ENCODE results near the gene CCDC188. TPM values are rescaled to one million over a fixed set of nuclear protein-coding genes. Genes with fewer than 3 reads are reported as not detected.

The CCDC188 gene
- total RNA-seq, 1 donor from 2014 or later, result not detected

GRCh38 chr22:20135806-20136602 is 14.9 kb downstream of the CCDC188 start:
- DNase-seq (ENCODE audit: low spot score), result no peak

GRCh38 chr22:20135265-20135664 is 15.6 kb downstream of the CCDC188 start:
- no peak for ATAC-seq
- DNase-seq (ENCODE audit: low spot score), result no peak

More at GRCh38 chr22:20135806-20136602, 14.9 kb downstream of the CCDC188 start:
- ATAC-seq, result no peak

GRCh38 chr22:20133930-20134549 is 16.8 kb downstream of the CCDC188 start:
- ATAC-seq (no peak), DNase-seq (ENCODE audit: low spot score) (no peak)

GRCh38 chr22:20132686-20133246 is 18.1 kb downstream of the CCDC188 start:
- no peak for ATAC-seq

GRCh38 chr22:20131859-20132685 is 18.8 kb downstream of the CCDC188 start:
- peak; percentile 71 for DNase-seq (ENCODE audit: low spot score)
- ATAC-seq, result peak; percentile 8

More at GRCh38 chr22:20132686-20133246, 18.1 kb downstream of the CCDC188 start:
- no peak for DNase-seq (ENCODE audit: low spot score)

- no peak for DNase-seq (ENCODE audit: low spot score)
- ATAC-seq, result peak; percentile 60
Observed at GRCh38 chr22:20131597-20131858, 19.3 kb downstream of the CCDC188 start, which contains the start of gene ZDHHC8. Gene ZDHHC8 (plus strand): TSS chr22:20131804. CDS start chr22:20131948, 144 bp downstream.

GRCh38 chr22:20130731-20131596 is 19.9 kb downstream of the CCDC188 start:
- peak; percentile 90 for DNase-seq (ENCODE audit: low spot score)
- ATAC-seq, result peak; percentile 80

GRCh38 chr22:20130319-20130718 is 20.5 kb downstream of the CCDC188 start:
- ATAC-seq (no peak), DNase-seq (ENCODE audit: low spot score) (no peak)

GRCh38 chr22:20129747-20130014 is 21.2 kb downstream of the CCDC188 start:
- ATAC-seq, result no peak
- DNase-seq (ENCODE audit: low spot score), result no peak

- ATAC-seq (peak; percentile 52), DNase-seq (ENCODE audit: low spot score) (peak; percentile 90)
Observed at GRCh38 chr22:20128902-20129746, 21.7 kb downstream of the CCDC188 start.

- ATAC-seq, result no peak
- no peak for DNase-seq (ENCODE audit: low spot score)
Observed at GRCh38 chr22:20128619-20128901, 22.3 kb downstream of the CCDC188 start.

- no peak for DNase-seq (ENCODE audit: low spot score)
- ATAC-seq, result no peak
Observed at GRCh38 chr22:20127869-20128618, 22.8 kb downstream of the CCDC188 start.

- ATAC-seq (no peak), DNase-seq (ENCODE audit: low spot score) (no peak)
Observed at GRCh38 chr22:20127318-20127868, 23.5 kb downstream of the CCDC188 start.

GRCh38 chr22:20126284-20127029 is 24.4 kb downstream of the CCDC188 start:
- ATAC-seq (no peak), DNase-seq (ENCODE audit: low spot score) (no peak)

GRCh38 chr22:20125201-20126174 is 25.4 kb downstream of the CCDC188 start:
- ATAC-seq (peak; percentile 80), DNase-seq (ENCODE audit: low spot score) (peak; percentile 91)

GRCh38 chr22:20124083-20124787 is 26.6 kb downstream of the CCDC188 start:
- DNase-seq (ENCODE audit: low spot score) (no peak), ATAC-seq (no peak)
